Activated CD8-positive, alpha-beta memory T cell treated with anti-CD3 and anti-CD28 coated beads, Interleukin-2, amount 50 U/mL, for 4 hours (primary cell): ENCODE results near the gene MIER2.

Experiments
- DNase-seq: peaks from one replicate; pipeline ENCODE4 v3.0.0-alpha.2; 2020

The MIER2 gene

GRCh38 chr19:377801-378581, 33.4 kb upstream of the MIER2 start:
- no peak for DNase-seq

- no peak for DNase-seq
Observed at GRCh38 chr19:376111-376470, 31.5 kb upstream of the MIER2 start.

- DNase-seq = no peak
Observed at GRCh38 chr19:375395-376110, 31.0 kb upstream of the MIER2 start.

GRCh38 chr19:374886-375235, 30.3 kb upstream of the MIER2 start:
- DNase-seq = no peak

GRCh38 chr19:374183-374885, 29.7 kb upstream of the MIER2 start:
- no peak for DNase-seq

GRCh38 chr19:373391-374182, 29.0 kb upstream of the MIER2 start:
- no peak for DNase-seq

- no peak for DNase-seq
Observed at GRCh38 chr19:372306-372890, 27.8 kb upstream of the MIER2 start.

GRCh38 chr19:371501-372168, 27.0 kb upstream of the MIER2 start:
- no peak for DNase-seq

GRCh38 chr19:370641-371330, 26.2 kb upstream of the MIER2 start:
- DNase-seq = no peak

- no peak for DNase-seq
Observed at GRCh38 chr19:369876-370275, 25.3 kb upstream of the MIER2 start.

GRCh38 chr19:369256-369655, 24.7 kb upstream of the MIER2 start:
- no peak for DNase-seq

- no peak for DNase-seq
Observed at GRCh38 chr19:368630-369024, 24.0 kb upstream of the MIER2 start.

- no peak for DNase-seq
Observed at GRCh38 chr19:367963-368629, 23.5 kb upstream of the MIER2 start.

- no peak for DNase-seq
Observed at GRCh38 chr19:367561-367960, 23.0 kb upstream of the MIER2 start.

- DNase-seq = no peak
Observed at GRCh38 chr19:366951-367350, 22.4 kb upstream of the MIER2 start.

GRCh38 chr19:366205-366783, 21.7 kb upstream of the MIER2 start:
- no peak for DNase-seq

GRCh38 chr19:364496-365287, 20.1 kb upstream of the MIER2 start:
- no peak for DNase-seq

GRCh38 chr19:362683-363082, 18.1 kb upstream of the MIER2 start:
- DNase-seq = no peak

GRCh38 chr19:362154-362553, 17.6 kb upstream of the MIER2 start:
- DNase-seq = no peak

GRCh38 chr19:359653-359925, 15.0 kb upstream of the MIER2 start:
- DNase-seq = no peak
